Lower leg skin (tissue), 3 donors: ENCODE measurements around the gene DPH1.

Experiments used
- POLR2A ChIP-seq, 2 donors: fragments of 450-650 bp; IDR thresholded peaks; one replicate each; pipeline ENCODE4 v1.6.1; 2016 to 2017; ENCODE audit warnings: antibody characterized with exemption in 2 of 2, mild to moderate bottlenecking in 1 of 2, moderate library complexity in 1 of 2
- TF ChIP-seq, protein P1 (sequence below), 3 donors: fragments of 450-650 bp; IDR thresholded peaks; one replicate each; pipeline ENCODE4 v1.5.1; 2016; ENCODE audit warnings: antibody characterized with exemption in 3 of 3, mild to moderate bottlenecking in 3 of 3, moderate library complexity in 2 of 3

DNA sequence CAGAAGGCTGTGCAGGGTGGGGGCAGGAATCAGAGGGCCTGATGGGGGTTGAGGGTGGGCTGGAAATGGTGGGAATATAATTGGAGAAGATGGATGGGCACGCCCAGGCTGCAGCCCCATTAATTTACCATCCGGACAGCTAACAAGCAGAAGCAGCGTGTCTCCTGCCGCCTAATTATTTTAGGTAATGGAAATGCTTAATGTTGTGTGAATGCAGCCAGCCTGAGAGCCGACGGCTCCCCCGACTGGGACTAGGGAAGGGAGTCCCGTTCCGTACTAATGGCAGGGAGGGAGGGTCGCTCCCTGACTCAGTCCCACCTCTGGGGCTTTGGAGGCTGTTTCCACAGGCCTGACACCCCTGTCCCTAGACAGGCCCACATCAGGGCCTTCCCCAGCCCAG is 7.2 kb downstream of the DPH1 start:
- TF ChIP-seq, protein P1, sequence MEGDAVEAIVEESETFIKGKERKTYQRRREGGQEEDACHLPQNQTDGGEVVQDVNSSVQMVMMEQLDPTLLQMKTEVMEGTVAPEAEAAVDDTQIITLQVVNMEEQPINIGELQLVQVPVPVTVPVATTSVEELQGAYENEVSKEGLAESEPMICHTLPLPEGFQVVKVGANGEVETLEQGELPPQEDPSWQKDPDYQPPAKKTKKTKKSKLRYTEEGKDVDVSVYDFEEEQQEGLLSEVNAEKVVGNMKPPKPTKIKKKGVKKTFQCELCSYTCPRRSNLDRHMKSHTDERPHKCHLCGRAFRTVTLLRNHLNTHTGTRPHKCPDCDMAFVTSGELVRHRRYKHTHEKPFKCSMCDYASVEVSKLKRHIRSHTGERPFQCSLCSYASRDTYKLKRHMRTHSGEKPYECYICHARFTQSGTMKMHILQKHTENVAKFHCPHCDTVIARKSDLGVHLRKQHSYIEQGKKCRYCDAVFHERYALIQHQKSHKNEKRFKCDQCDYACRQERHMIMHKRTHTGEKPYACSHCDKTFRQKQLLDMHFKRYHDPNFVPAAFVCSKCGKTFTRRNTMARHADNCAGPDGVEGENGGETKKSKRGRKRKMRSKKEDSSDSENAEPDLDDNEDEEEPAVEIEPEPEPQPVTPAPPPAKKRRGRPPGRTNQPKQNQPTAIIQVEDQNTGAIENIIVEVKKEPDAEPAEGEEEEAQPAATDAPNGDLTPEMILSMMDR (IDR thresholded peaks at IDR 0.05), result no peak
- TF ChIP-seq POLR2A (IDR thresholded peaks at IDR 0.05), result no peak
